Sigmoid colon (tissue), 4 donors: Measurements from ENCODE around the gene SLCO2B1.

Experiments used
- CTCF ChIP-seq, 4 experiments: fragments of 450-650 bp in 3 of 4; fragments of 200-600 bp in 1 of 4; IDR thresholded peaks; one replicate each; pipeline ENCODE4 v1.5.1; 2016 to 2019; ENCODE audit warnings: antibody characterized with exemption in 4 of 4, mild to moderate bottlenecking in 3 of 4, moderate library complexity in 2 of 4
- EP300 ChIP-seq, 4 donors: sonication (generic); formaldehyde crosslinking; IDR thresholded peaks; one replicate each; pipeline ENCODE4 v1.6.1; 2017; ENCODE audit warnings: antibody characterized with exemption in 4 of 4
- POLR2A ChIP-seq, 2 donors: fragments of 450-650 bp; IDR thresholded peaks; one replicate each; pipeline ENCODE4 v1.6.1; 2016; ENCODE audit warnings: antibody characterized with exemption in 2 of 2, mild to moderate bottlenecking in 2 of 2, moderate library complexity in 2 of 2
- POLR2AphosphoS5 ChIP-seq, 4 donors: sonication (generic); formaldehyde crosslinking; IDR thresholded peaks; one replicate each; pipeline ENCODE4 v1.6.1; 2017; ENCODE audit warnings: antibody characterized with exemption in 4 of 4

- no peak for TF ChIP-seq CTCF (IDR thresholded peaks at IDR 0.05)
- no peak for TF ChIP-seq POLR2A (IDR thresholded peaks at IDR 0.05)
- no peak for TF ChIP-seq EP300 (IDR thresholded peaks at IDR 0.05)
- no peak for TF ChIP-seq POLR2AphosphoS5 (IDR thresholded peaks at IDR 0.05)
Measured at GRCh38 chr11:75165721-75166120, 14.8 kb downstream of the SLCO2B1 start.
